Sigmoid colon (tissue), 4 donors: Measurements from ENCODE around the gene FBLN1.

Source experiments
- CTCF ChIP-seq, 4 experiments: fragments of 450-650 bp in 3 of 4; fragments of 200-600 bp in 1 of 4; IDR thresholded peaks; one replicate each; pipeline ENCODE4 v1.5.1; 2016 to 2019; ENCODE audit warnings: antibody characterized with exemption in 4 of 4, mild to moderate bottlenecking in 3 of 4, moderate library complexity in 2 of 4
- EP300 ChIP-seq, 4 donors: sonication (generic); formaldehyde crosslinking; IDR thresholded peaks; one replicate each; pipeline ENCODE4 v1.6.1; 2017; ENCODE audit warnings: antibody characterized with exemption in 4 of 4
- POLR2A ChIP-seq, 2 donors: fragments of 450-650 bp; IDR thresholded peaks; one replicate each; pipeline ENCODE4 v1.6.1; 2016; ENCODE audit warnings: antibody characterized with exemption in 2 of 2, mild to moderate bottlenecking in 2 of 2, moderate library complexity in 2 of 2
- POLR2AphosphoS5 ChIP-seq, 4 donors: sonication (generic); formaldehyde crosslinking; IDR thresholded peaks; one replicate each; pipeline ENCODE4 v1.6.1; 2017; ENCODE audit warnings: antibody characterized with exemption in 4 of 4

GRCh38 chr22:45615364-45615763, 112.7 kb downstream of the FBLN1 start:
- TF ChIP-seq POLR2A (IDR thresholded peaks at IDR 0.05) (no peak), CTCF (IDR thresholded peaks at IDR 0.05) (no peak), POLR2AphosphoS5 (IDR thresholded peaks at IDR 0.05) (no peak), EP300 (IDR thresholded peaks at IDR 0.05) (no peak)
